OCI-LY3 (cell line): ENCODE results near the gene TSR1.

Experiments
- EZH2phosphoT487 ChIP-seq: fragments of 200-600 bp; shearing (Covaris generic); IDR thresholded peaks from 2 replicates; pipeline ENCODE4 v1.6.1; 2018; ENCODE audit warnings: antibody characterized with exemption, mixed run types, low read depth
- TF ChIP-seq, protein P1 (sequence below): fragments of 200-600, 300-600 bp; sonication (generic); IDR thresholded peaks from 2 replicates; pipeline ENCODE4 v1.5.1; 2014; ENCODE audit warnings: antibody characterized with exemption, low read length, low read depth

DNA sequence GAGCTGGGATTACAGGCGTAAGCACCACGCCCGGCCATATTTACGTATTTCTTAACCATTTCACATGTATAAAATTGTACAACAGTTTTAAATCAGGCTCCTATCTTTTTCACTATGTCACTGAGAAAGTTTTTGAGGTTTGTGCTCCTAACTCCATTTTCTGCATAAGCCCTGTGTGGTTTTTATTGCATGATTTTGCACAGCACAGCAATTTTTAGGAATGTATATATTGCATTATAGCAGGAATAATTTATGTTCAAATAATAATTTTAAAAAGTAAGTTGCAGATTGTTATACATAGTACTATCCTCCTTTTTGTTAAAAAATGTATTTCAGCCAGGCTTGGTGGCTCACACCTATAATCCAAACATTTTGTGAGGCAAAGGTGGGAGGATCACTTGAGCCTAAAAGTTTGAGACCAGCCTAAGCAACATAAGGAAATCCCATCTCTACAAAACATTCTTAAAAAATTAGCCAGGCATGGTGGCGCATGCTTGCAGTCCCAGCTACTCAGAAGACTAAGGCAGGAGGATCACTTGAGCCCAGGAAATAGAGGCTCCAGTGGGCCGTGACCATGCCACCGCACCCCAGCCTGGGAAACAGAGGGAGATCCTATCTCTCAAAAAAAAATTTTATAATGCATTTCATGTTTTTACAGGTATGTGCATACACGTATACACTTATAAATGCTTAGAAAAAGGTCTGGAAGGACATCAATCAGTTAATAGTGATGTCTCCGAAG lies 58.7 kb downstream of the TSR1 start:
- TF ChIP-seq, protein P1, sequence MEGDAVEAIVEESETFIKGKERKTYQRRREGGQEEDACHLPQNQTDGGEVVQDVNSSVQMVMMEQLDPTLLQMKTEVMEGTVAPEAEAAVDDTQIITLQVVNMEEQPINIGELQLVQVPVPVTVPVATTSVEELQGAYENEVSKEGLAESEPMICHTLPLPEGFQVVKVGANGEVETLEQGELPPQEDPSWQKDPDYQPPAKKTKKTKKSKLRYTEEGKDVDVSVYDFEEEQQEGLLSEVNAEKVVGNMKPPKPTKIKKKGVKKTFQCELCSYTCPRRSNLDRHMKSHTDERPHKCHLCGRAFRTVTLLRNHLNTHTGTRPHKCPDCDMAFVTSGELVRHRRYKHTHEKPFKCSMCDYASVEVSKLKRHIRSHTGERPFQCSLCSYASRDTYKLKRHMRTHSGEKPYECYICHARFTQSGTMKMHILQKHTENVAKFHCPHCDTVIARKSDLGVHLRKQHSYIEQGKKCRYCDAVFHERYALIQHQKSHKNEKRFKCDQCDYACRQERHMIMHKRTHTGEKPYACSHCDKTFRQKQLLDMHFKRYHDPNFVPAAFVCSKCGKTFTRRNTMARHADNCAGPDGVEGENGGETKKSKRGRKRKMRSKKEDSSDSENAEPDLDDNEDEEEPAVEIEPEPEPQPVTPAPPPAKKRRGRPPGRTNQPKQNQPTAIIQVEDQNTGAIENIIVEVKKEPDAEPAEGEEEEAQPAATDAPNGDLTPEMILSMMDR = no peak
- no peak for TF ChIP-seq EZH2phosphoT487
